Karpas-422 (cell line): ENCODE results near the gene ICAM4. TPM values are rescaled to one million over a fixed set of nuclear protein-coding genes. Genes with fewer than 3 reads are reported as not detected.

ENCODE experiments used
- DNase-seq: peaks from one replicate; pipeline ENCODE4 v3.0.0-alpha.2; 2015
- H2AFZ ChIP-seq: fragments of 200-600 bp; sonication (generic); 2 replicates; pipeline ENCODE4 v1.6.1; 2014; ENCODE audit warnings: antibody characterized with exemption, low read length, mixed read lengths
- H3K27ac ChIP-seq: fragments of 200-600 bp; sonication (generic); 2 replicates; pipeline ENCODE4 v1.5.1; 2014; ENCODE audit warnings: mild to moderate bottlenecking, low read length, moderate library complexity
- H3K27me3 ChIP-seq: fragments of 200-600 bp; sonication (generic); 2 replicates; pipeline ENCODE4 v1.6.1; 2014; ENCODE audit warnings: low read length, mixed read lengths
- H3K36me3 ChIP-seq: fragments of 200-600 bp; sonication (generic); 2 replicates; pipeline ENCODE4 v1.6.1; 2014; ENCODE audit warnings: low read length, mixed read lengths; ENCODE audit not compliant: insufficient read depth
- H3K4me1 ChIP-seq: fragments of 200-600 bp; sonication (generic); 2 replicates; pipeline ENCODE4 v1.6.1; 2014; ENCODE audit warnings: mild to moderate bottlenecking, low read length, mixed read lengths
- H3K4me2 ChIP-seq: fragments of 200-600 bp; sonication (generic); 2 replicates; pipeline ENCODE4 v1.6.1; 2014; ENCODE audit warnings: low read length, low read depth, mild to moderate bottlenecking; ENCODE audit not compliant: poor library complexity, severe bottlenecking
- H3K4me3 ChIP-seq: fragments of 200-600 bp; sonication (generic); 2 replicates; pipeline ENCODE4 v1.5.1; 2014; ENCODE audit warnings: mild to moderate bottlenecking, antibody characterized with exemption, low read length, mixed read lengths
- H3K79me2 ChIP-seq: fragments of 200-600 bp; sonication (generic); 2 replicates; pipeline ENCODE4 v1.6.1; 2014; ENCODE audit warnings: mild to moderate bottlenecking, low read length, mixed read lengths
- H3K9ac ChIP-seq: fragments of 200-600 bp; sonication (generic); 2 replicates; pipeline ENCODE4 v1.6.0; 2014; ENCODE audit warnings: low read length
- H3K9me2 ChIP-seq: fragments of 200-600 bp; sonication (generic), shearing (Covaris generic); replicated peaks from 2 replicates; pipeline ENCODE4 v1.6.0; 2014; ENCODE audit warnings: mild to moderate bottlenecking, low read length, moderate library complexity; ENCODE audit not compliant: insufficient read depth
- H3K9me3 ChIP-seq: fragments of 300-700, 200-600 bp; sonication (generic); 2 replicates; pipeline ENCODE4 v1.6.1; 2014; ENCODE audit warnings: low read length, mixed read lengths
- H4K20me1 ChIP-seq: fragments of 200-600 bp; sonication (generic); 2 replicates; pipeline ENCODE4 v1.6.1; 2014; ENCODE audit warnings: mild to moderate bottlenecking, antibody characterized with exemption, low read length, low read depth; ENCODE audit not compliant: insufficient read depth
- total RNA-seq: library from RNA; depleted of rRNA; stranded (reverse); fragments of >200 nt; shearing (Covaris generic); gene quantifications from 2 replicates; pipeline ENCODE4 v1.2.3, GENCODE V29; 2014; ENCODE audit warnings: low replicate concordance

Gene ICAM4
- total RNA-seq, 1 experiment from 2014 or later, result not detected

DNA sequence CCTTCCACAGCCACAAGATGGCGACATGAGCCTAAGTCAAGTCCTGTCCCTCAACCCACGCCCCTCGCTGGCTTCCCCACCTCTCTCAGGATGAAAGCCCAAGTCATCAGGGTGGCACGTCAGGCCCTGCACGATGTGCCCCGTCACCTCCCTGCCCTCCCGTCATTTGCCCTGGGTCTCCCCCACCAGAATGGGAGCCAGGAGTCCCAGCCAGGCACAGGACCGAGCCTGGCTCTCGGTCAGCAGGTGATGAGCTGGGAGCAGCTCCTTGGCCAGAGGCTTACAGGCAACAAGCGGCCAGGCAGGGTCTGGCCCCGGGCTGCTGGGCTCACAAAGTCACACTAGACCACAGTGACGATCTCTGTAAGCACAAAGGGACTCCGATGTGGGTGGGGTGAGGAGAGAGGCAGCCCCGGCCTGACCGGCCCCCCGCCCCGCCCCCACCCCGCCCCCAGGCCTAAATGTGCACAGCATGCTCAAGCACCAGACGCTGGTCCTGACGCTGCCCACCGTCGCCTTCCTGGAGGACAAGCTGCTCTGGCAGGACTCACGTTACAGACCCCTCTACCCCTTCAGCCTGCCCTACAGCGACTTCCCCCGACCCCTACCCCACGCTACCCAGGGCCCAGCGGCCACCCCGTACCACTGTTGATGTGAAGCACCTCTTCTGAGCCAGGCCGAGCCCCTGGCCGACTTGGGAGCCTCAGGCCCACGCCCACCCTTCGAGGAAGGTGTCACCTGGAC, 27.4 kb upstream of the ICAM4 start:
- H3K79me2 ChIP-seq, result no peaks in the 10 kb centered on the region; the same call in 1 of the 2 replicates
- H3K4me3 ChIP-seq, result no peak overlapping the region
- peak; percentile 97 for DNase-seq
- no peaks in the 10 kb centered on the region for H3K4me1 ChIP-seq
- H3K36me3 ChIP-seq, result peaks cover 26% of the 10 kb centered on the region
- H3K9me2 ChIP-seq, result no peaks in the 10 kb centered on the region
- H2AFZ ChIP-seq, result no peak overlapping the region
- no peak overlapping the region for H3K9ac ChIP-seq
- H3K9me3 ChIP-seq, result no peaks in the 10 kb centered on the region
- H4K20me1 ChIP-seq, result no peaks in the 10 kb centered on the region
- no peak overlapping the region for H3K4me2 ChIP-seq
- no peak overlapping the region for H3K27ac ChIP-seq
- H3K27me3 ChIP-seq, result no peaks in the 10 kb centered on the region

DNA sequence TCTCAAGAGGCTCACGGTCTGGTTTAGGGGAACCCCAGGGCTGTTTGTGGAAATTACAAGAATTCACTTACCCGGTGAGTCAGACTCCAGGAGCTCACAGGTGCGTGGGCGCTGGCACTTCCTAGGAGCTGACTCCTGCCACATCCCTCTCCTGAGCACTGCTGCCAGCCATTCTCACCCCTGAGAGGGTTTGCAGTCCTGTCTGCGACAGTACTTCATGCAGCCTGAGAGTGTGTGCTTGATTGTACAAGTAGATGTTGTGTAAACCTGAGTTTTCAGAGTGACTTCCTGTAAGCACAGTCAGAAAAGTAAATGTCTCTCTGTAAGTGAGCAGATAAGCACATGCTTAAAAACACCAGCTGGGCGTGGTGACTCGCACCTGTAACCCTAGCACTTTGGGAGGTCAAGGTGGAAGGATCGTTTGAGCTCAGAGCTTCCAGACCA, 26.6 kb upstream of the ICAM4 start:
- DNase-seq, result peak; percentile 55
- Histone ChIP-seq H3K9ac (no peak overlapping the region), H3K4me1 (no peaks in the 10 kb centered on the region), H3K27ac (no peak overlapping the region), H3K27me3 (no peaks in the 10 kb centered on the region), H3K36me3 (peaks cover 19% of the 10 kb centered on the region), H4K20me1 (no peaks in the 10 kb centered on the region), H3K4me3 (no peak overlapping the region), H3K9me3 (no peaks in the 10 kb centered on the region), H3K4me2 (no peak overlapping the region), H2AFZ (no peak overlapping the region), H3K9me2 (no peaks in the 10 kb centered on the region), H3K79me2 (no peaks in the 10 kb centered on the region)

- no peaks in the 10 kb centered on the region for H3K9me2 ChIP-seq
- no peaks in the 10 kb centered on the region for H3K9me3 ChIP-seq
- H3K4me3 ChIP-seq, result no peak overlapping the region
- no peak overlapping the region for H3K4me2 ChIP-seq
- H3K79me2 ChIP-seq, result no peaks in the 10 kb centered on the region
- no peak overlapping the region for H3K27ac ChIP-seq
- no peaks in the 10 kb centered on the region for H3K27me3 ChIP-seq
- H2AFZ ChIP-seq, result no peak overlapping the region
- DNase-seq, result no peak
- no peak overlapping the region for H3K9ac ChIP-seq
- H4K20me1 ChIP-seq, result no peaks in the 10 kb centered on the region
- peaks cover 12% of the 10 kb centered on the region; the same call in 1 of the 2 replicates for H3K36me3 ChIP-seq
- no peaks in the 10 kb centered on the region for H3K4me1 ChIP-seq
Observed at GRCh38 chr19:10262771-10263170, 24.0 kb upstream of the ICAM4 start.

DNA sequence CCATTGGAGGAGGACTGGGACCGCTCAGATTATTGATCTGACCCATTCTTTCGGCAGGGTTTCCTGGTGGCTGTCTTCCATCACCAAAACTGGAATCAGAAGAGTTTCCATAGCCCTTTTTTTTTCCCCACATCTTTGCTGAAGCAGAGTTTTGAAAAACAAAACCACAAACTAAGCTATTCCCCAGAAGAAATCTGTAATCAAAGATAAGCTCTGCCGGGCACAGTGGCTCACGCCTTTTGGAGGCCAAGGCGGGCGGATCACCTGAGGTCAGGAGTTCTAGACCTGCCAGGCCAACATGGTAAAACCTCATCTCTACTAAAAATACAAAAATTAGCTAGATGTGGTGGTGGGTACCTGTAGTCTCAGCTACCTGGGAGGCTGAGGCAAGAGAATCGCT, 20.0 kb upstream of the ICAM4 start:
- H3K9ac ChIP-seq, result no peak overlapping the region
- no peaks in the 10 kb centered on the region for H3K9me3 ChIP-seq
- no peaks in the 10 kb centered on the region for H3K79me2 ChIP-seq
- no peak overlapping the region for H3K27ac ChIP-seq
- no peak overlapping the region for H2AFZ ChIP-seq
- H3K4me2 ChIP-seq, result no peak overlapping the region
- H3K9me2 ChIP-seq, result no peaks in the 10 kb centered on the region
- H3K36me3 ChIP-seq, result no peaks in the 10 kb centered on the region
- peaks cover 23% of the 10 kb centered on the region for H3K4me1 ChIP-seq
- H3K27me3 ChIP-seq, result no peaks in the 10 kb centered on the region
- H4K20me1 ChIP-seq, result no peaks in the 10 kb centered on the region
- DNase-seq, result no peak
- no peak overlapping the region for H3K4me3 ChIP-seq

GRCh38 chr19:10268071-10268470, 18.7 kb upstream of the ICAM4 start:
- no peak for DNase-seq
- peaks cover 23% of the 10 kb centered on the region for H3K4me1 ChIP-seq
- H3K36me3 ChIP-seq, result no peaks in the 10 kb centered on the region
- H4K20me1 ChIP-seq, result no peaks in the 10 kb centered on the region
- H3K4me3 ChIP-seq, result no peak overlapping the region
- no peak overlapping the region for H3K4me2 ChIP-seq
- no peaks in the 10 kb centered on the region for H3K9me3 ChIP-seq
- H2AFZ ChIP-seq, result no peak overlapping the region
- H3K79me2 ChIP-seq, result no peaks in the 10 kb centered on the region
- H3K9me2 ChIP-seq, result no peaks in the 10 kb centered on the region
- H3K27me3 ChIP-seq, result no peaks in the 10 kb centered on the region
- no peak overlapping the region for H3K9ac ChIP-seq
- H3K27ac ChIP-seq, result no peak overlapping the region

DNA sequence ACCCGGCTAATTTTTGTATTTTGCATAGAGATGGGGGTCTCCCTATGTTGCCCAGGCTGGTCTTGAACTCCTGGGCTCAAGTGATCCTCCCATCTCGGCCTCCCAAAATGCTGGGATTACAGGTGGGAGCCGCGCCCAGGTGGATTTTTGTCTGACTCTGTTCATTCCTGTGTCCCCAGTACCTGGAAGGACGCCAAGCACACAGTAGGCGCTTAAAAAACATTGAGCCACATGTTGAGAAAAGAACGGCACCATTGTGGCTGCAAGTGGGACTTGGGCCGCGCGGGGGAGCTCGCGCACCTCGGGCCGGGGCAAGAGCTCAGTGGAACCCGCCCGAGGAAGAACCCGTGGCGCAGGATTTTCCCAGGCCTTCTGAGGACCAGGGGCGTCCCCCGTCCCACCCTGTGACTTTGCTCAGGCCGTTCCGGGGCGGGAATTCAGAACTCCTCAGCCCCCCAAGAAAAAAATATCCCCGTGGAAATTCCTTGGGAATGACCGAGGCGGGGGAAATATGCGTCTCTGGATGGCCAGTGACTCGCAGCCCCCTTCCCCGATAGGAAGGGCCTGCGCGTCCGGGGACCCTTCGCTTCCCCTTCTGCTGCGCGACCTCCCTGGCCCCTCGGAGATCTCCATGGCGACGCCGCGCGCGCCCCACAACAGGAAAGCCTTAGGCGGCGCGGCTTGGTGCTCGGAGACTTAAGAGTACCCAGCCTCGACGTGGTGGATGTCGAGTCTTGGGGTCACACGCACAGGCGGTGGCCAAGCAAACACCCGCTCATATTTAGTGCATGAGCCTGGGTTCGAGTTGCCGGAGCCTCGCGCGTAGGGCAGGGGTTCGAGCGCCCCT, 17.2 kb upstream of the ICAM4 start:
- H3K4me3 ChIP-seq, result peak overlapping the region; percentile 57; the same call in 1 of the 2 replicates

GRCh38 chr19:10270180-10270615, 16.6 kb upstream of the ICAM4 start:
- no peaks in the 10 kb centered on the region for H3K79me2 ChIP-seq
- H3K4me1 ChIP-seq, result peaks cover 23% of the 10 kb centered on the region
- peak overlapping the region; percentile 91; the same call in 1 of the 2 replicates for H2AFZ ChIP-seq
- no peaks in the 10 kb centered on the region for H4K20me1 ChIP-seq
- H3K27ac ChIP-seq, result no peak overlapping the region
- peak overlapping the region; percentile 62 for H3K9ac ChIP-seq
- no peaks in the 10 kb centered on the region for H3K9me2 ChIP-seq
- peak; percentile 36 for DNase-seq
- no peaks in the 10 kb centered on the region for H3K9me3 ChIP-seq
- H3K4me2 ChIP-seq, result peak overlapping the region; percentile 73
- H3K36me3 ChIP-seq, result no peaks in the 10 kb centered on the region
- peak overlapping the region; percentile 57 for H3K4me3 ChIP-seq
- H3K27me3 ChIP-seq, result no peaks in the 10 kb centered on the region

More for the DNA sequence above, 17.2 kb upstream of the ICAM4 start:
- peak overlapping the region; percentile 73 for H3K4me2 ChIP-seq
- H3K79me2 ChIP-seq, result no peaks in the 10 kb centered on the region
- peak; percentile 92 for DNase-seq
- no peaks in the 10 kb centered on the region for H3K9me3 ChIP-seq
- no peaks in the 10 kb centered on the region for H4K20me1 ChIP-seq
- no peaks in the 10 kb centered on the region for H3K9me2 ChIP-seq
- peak overlapping the region; percentile 62 for H3K9ac ChIP-seq
- peak overlapping the region; percentile 73; the same call in 1 of the 2 replicates for H2AFZ ChIP-seq
- H3K27me3 ChIP-seq, result no peaks in the 10 kb centered on the region
- H3K4me1 ChIP-seq, result peaks cover 23% of the 10 kb centered on the region
- no peaks in the 10 kb centered on the region for H3K36me3 ChIP-seq
- H3K27ac ChIP-seq, result no peak overlapping the region
